Colonic mucosa (tissue), 4 donors: ENCODE data around the gene PRXL2B. TPM values are rescaled to one million over a fixed set of nuclear protein-coding genes. Genes with fewer than 3 reads are reported as not detected.

Experiments used
- DNase-seq: peaks from one replicate; pipeline ENCODE4 v3.0.0-alpha.2; 2020
- H3K27ac ChIP-seq: fragments of 200-600 bp; one replicate; pipeline ENCODE4 v1.8.0; 2021
- H3K27me3 ChIP-seq: fragments of 200-600 bp; one replicate; pipeline ENCODE4 v1.8.0; 2021
- H3K36me3 ChIP-seq: fragments of 200-600 bp; one replicate; pipeline ENCODE4 v1.8.0; 2021
- H3K4me1 ChIP-seq: fragments of 200-600 bp; one replicate; pipeline ENCODE4 v1.8.0; 2021; ENCODE audit warnings: mild to moderate bottlenecking
- H3K4me3 ChIP-seq: fragments of 200-600 bp; one replicate; pipeline ENCODE4 v1.8.0; 2021
- H3K9ac ChIP-seq, 2 donors: one replicate each; pipeline ENCODE4 v1.7.0; 2013; ENCODE audit warnings: control low read depth in 2 of 2, low read depth in 2 of 2, low read length in 2 of 2
- H3K9me3 ChIP-seq: fragments of 200-600 bp; one replicate; pipeline ENCODE4 v1.8.0; 2021
- intact Hi-C: fragments of 100-400 bp; cut with DNase I; formaldehyde crosslinking; loops from one replicate; pipeline ENCODE4 v1.14.1; 2022
- total RNA-seq, 2 donors: library from RNA; stranded (reverse); fragmentation: NEBNext Ultra II Directional in 1 of 2; extraction: Animal tissue kit (Norgen Biotek cat#: 25700) in 1 of 2; gene quantifications; one replicate each; pipeline ENCODE4 v1.2.1, GENCODE V29; 2021
- TF ChIP-seq, protein P1 (sequence below): fragments of 200-600 bp; IDR thresholded peaks from one replicate; pipeline ENCODE4 v1.8.0; 2022; ENCODE audit warnings: antibody characterized with exemption, mild to moderate bottlenecking
- donor health status: healthy.
- donor health status: DM: no; HTN: no; CAD: no.
- donor health status: DM: no; HTN: no; CAD: no.

The PRXL2B gene, protein sequence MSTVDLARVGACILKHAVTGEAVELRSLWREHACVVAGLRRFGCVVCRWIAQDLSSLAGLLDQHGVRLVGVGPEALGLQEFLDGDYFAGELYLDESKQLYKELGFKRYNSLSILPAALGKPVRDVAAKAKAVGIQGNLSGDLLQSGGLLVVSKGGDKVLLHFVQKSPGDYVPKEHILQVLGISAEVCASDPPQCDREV
- total RNA-seq, result 100 to 1,000 TPM; 105 to 120 TPM

DNA sequence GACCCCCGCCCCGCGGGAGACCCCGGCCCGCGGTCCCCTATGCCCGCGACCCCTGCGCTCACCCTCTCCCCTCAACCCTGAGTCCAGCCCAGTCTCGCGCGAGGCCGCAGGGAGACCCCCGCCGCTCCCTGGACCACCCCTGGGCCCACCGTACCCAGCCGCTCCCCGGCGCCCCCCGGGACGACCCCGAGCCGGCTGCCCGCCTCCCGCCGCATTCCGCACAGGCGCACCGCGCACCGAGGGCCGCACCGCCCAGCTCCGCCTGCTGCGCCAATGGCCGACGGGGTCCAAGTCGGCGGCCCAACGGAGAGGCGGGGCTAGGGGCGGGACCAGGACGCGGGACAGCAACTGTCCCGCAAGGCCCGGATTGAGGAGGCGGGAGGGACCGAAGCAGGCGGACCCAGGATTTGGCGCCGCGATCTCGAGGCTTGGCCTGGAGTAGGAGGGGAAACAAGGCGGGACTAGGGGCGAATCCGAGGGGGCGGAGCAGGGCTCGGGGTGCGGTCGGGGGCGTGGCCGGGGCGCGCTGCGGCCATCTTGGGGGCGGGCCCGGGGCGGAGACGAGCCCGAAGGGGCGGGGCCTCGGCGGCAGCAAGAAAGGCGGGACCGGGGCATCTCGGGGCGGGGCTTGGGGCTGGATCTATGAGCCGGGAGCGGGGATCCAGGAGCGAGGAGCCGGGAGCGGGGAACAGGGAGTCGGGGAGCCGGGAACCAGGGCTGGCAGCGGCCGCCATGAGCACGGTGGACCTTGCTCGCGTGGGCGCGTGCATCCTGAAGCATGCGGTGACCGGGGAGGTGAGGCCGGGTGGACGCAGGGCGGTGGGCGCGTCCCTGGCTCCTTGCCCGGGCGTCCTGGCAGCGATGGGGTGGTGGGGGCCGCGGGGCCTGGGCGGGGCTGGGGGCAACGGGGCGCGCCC, at the start of gene PRXL2B:
Gene PRXL2B (plus strand): TSS at position 624 of the 917 bp plus-strand sequence. CDS start 109 bp downstream, at position 733.
- Histone ChIP-seq H3K4me1 (peaks cover 12% of the 10 kb centered on the region), H3K9me3 (no peaks in the 10 kb centered on the region), H3K36me3 (no peaks in the 10 kb centered on the region), H3K9ac (peak within 1 kb of the TSS; percentile 96 to 97), H3K27ac (peak within 1 kb of the TSS; percentile 98), H3K27me3 (no peaks in the 10 kb centered on the region), H3K4me3 (peak within 1 kb of the TSS; percentile 88)
- intact Hi-C loops, result no loop called here
- TF ChIP-seq, protein P1, sequence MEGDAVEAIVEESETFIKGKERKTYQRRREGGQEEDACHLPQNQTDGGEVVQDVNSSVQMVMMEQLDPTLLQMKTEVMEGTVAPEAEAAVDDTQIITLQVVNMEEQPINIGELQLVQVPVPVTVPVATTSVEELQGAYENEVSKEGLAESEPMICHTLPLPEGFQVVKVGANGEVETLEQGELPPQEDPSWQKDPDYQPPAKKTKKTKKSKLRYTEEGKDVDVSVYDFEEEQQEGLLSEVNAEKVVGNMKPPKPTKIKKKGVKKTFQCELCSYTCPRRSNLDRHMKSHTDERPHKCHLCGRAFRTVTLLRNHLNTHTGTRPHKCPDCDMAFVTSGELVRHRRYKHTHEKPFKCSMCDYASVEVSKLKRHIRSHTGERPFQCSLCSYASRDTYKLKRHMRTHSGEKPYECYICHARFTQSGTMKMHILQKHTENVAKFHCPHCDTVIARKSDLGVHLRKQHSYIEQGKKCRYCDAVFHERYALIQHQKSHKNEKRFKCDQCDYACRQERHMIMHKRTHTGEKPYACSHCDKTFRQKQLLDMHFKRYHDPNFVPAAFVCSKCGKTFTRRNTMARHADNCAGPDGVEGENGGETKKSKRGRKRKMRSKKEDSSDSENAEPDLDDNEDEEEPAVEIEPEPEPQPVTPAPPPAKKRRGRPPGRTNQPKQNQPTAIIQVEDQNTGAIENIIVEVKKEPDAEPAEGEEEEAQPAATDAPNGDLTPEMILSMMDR, result no peak
- DNase-seq, result peak; percentile 99

DNA sequence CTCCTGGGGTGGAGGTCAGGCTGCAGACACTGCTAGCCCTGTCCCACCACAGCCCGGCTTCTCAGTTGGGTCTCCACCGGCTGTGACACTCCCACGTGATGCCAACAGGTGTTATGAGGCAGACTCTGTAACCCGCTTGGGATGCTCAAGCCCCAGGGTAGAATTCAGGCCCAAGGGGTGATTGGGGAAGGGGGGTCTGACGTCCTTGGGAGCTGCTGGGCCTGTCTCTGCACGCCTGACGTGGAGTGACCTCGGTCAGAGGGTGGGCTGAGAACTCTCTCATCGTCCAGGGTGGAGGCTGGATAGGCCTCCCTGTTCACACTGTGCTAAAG, 48.8 kb upstream of the PRXL2B start:
- peaks cover 21% of the 10 kb centered on the region for H3K27me3 ChIP-seq
- no peaks in the 10 kb centered on the region for H3K9me3 ChIP-seq
- H3K27ac ChIP-seq, result no peak overlapping the region
- H3K9ac ChIP-seq, result no peak overlapping the region
- DNase-seq, result no peak
- H3K4me1 ChIP-seq, result peaks cover 20% of the 10 kb centered on the region
- intact Hi-C loops, result no loop called here
- H3K4me3 ChIP-seq, result no peak overlapping the region
- no peaks in the 10 kb centered on the region for H3K36me3 ChIP-seq
- TF ChIP-seq, protein P1, result no peak

DNA sequence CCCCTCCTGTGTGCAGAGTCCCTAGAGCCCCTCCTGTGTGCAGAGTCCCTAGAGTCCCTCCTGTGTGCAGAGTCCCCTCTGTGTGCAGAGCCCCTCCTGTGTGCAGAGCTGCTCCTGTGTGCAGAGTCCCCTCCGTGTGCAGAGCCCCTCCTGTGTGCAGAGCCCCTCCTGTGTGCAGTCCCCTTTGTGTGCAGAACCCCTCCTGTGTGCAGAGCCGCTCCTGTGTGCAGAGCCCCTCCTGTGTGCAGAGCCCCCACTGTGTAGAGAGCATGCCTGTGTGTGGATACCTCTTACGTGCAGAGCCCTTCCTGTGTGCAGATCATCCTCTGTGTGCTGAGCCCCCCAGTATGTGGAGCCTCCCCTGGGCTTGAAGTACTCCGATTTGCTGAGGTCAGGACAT, 48.2 kb upstream of the PRXL2B start:
- no peak for DNase-seq
- Histone ChIP-seq H3K27ac (no peak overlapping the region), H3K4me1 (peaks cover 20% of the 10 kb centered on the region), H3K4me3 (no peak overlapping the region), H3K36me3 (no peaks in the 10 kb centered on the region), H3K9ac (no peak overlapping the region), H3K9me3 (no peaks in the 10 kb centered on the region), H3K27me3 (peaks cover 21% of the 10 kb centered on the region)
- TF ChIP-seq, protein P1, result no peak
- intact Hi-C loops, result no loop called here

DNA sequence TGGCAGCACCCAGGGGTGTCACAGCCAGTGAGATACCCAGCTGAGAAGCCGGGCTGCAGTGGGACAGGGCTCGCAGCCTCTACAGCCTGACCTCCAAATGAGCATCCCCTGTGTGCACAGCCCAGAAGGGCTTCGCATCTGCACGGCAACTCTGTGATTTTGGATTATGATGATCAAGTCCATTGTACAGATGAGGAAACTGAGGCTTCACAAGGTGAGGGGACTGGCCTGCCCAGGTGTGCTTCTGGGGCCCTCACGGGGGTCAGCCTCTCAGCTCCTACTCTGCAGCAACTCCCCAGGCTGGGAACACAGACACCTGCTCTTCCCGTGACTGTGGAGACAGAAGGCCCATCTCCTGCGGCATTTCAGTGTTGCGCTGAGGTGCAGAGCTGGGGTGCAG, 47.7 kb upstream of the PRXL2B start:
- no peak overlapping the region for H3K9ac ChIP-seq
- no peaks in the 10 kb centered on the region for H3K36me3 ChIP-seq
- peaks cover 20% of the 10 kb centered on the region for H3K4me1 ChIP-seq
- TF ChIP-seq, protein P1, result no peak
- no peak overlapping the region for H3K27ac ChIP-seq
- intact Hi-C loops, result no loop called here
- H3K27me3 ChIP-seq, result peaks cover 21% of the 10 kb centered on the region
- no peaks in the 10 kb centered on the region for H3K9me3 ChIP-seq
- no peak overlapping the region for H3K4me3 ChIP-seq
- no peak for DNase-seq

DNA sequence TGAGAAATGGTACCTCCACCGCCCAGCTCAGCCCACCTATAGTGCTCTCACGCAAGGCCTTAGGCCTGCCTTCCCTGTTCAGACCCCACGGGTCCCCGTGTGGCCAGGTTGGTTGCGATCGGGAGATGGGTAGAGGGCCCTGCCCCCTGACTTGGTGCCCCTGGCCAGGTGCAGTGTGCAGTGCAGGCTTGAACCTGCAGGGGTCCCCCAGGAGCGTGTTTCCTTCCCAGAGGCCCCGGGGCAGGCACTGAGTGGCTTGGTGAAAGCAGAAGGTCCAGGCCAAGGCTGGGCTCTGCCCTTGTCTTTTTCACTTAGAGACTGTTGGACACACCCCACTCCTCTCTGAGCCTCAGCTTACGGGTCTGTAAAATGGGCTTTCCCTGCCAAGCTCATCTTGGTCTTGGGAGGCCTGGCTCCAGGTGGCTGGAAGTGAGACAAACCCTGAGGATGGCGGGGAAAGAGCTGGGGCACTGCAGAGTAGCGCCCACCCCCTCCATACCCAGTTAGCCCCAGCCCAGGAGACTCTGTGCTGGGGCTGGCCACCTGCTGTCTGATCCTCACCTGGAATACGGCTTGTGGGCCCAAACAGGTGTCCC, 47.2 kb upstream of the PRXL2B start:
- Histone ChIP-seq H3K4me1 (peaks cover 20% of the 10 kb centered on the region), H3K36me3 (no peaks in the 10 kb centered on the region), H3K9me3 (no peaks in the 10 kb centered on the region), H3K27me3 (peaks cover 21% of the 10 kb centered on the region), H3K4me3 (no peak overlapping the region), H3K27ac (no peak overlapping the region), H3K9ac (no peak overlapping the region)
- TF ChIP-seq, protein P1, result no peak
- intact Hi-C loops, result no loop called here
- DNase-seq, result no peak
